T follicular helper cell (primary cell): ENCODE data around the gene ERC2.

Source experiments
- DNase-seq: peaks from one replicate; pipeline ENCODE4 v3.0.0-alpha.2; 2020; ENCODE audit warnings: low read depth

ERC2 gene

GRCh38 chr3:56424885-56425284 lies 43.4 kb downstream of the ERC2 start:
- no peak for DNase-seq

DNA sequence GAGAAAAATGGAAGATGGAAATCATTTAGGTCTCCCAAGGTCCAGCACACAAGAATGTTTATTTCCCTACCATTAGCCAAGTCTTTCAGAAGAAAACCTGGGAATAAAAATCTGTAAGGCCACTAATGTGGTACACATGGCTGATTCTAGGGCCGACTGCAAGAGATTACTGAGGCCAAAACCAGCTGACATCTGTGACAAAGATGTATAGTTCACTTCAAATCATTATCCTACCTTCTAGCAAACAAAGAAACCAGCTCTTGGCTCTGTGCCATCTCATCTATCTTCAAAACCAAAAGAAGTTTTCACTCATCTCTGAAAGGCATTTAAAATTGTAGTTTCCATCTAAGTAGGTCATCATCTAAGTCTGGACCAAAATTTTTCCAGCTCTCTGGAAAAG lies 43.9 kb downstream of the ERC2 start:
- no peak for DNase-seq

- DNase-seq = no peak
Measured at GRCh38 chr3:56423661-56424099, 44.6 kb downstream of the ERC2 start.

DNA sequence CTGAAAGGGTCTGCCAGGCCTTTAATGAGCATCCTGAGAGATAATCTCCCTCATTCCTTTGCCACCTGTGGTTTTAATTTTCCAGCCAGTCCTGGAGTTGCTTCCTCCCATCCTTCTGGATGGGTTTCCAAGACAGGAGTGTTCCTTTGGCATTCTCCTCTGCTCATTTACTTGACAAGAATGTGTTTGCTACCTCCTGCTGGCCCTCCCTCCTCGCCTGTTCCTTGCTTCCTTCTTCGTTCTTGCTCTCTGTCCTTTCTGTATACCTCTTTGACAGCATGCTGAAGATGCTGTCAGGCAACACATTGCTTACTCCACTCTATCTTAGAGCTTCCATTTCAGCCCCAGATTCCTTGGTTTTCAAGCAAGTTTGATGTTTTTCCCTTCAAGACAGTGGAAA lies 46.0 kb downstream of the ERC2 start:
- no peak for DNase-seq

- DNase-seq = no peak
Measured at GRCh38 chr3:56421205-56421604, 47.1 kb downstream of the ERC2 start.

- DNase-seq = no peak
Measured at GRCh38 chr3:56415652-56416051, 52.6 kb downstream of the ERC2 start.

- no peak for DNase-seq
Measured at GRCh38 chr3:56413911-56414310, 54.4 kb downstream of the ERC2 start.

GRCh38 chr3:56411166-56411565 lies 57.1 kb downstream of the ERC2 start:
- DNase-seq = no peak

GRCh38 chr3:56410576-56410975 lies 57.7 kb downstream of the ERC2 start:
- no peak for DNase-seq

- DNase-seq = no peak
Measured at GRCh38 chr3:56409790-56410189, 58.5 kb downstream of the ERC2 start.

DNA sequence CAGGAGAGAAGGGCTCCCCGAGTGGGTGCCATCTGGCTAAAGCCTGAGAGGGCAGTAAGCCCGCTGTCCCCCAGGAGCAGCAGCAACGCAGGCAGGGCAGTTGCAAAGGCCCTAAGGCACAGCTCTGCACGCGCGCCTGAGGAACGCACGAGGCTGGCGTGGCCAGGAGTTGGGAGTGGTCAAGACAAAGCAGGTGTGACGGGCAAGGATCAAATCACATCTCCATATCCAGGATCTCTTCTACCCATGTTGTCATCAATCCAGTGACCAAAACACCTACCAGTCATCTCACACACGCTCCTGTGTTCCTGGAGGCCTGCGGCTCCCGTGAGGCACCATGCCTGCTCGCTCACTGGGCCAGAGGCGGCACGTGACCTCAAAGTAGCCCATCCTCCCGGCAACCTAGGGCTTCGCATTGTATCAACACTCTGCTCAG lies 59.5 kb downstream of the ERC2 start:
- no peak for DNase-seq

GRCh38 chr3:56406826-56407515 lies 61.3 kb downstream of the ERC2 start:
- no peak for DNase-seq

- DNase-seq = no peak
Measured at GRCh38 chr3:56404884-56405283, 63.4 kb downstream of the ERC2 start.

DNA sequence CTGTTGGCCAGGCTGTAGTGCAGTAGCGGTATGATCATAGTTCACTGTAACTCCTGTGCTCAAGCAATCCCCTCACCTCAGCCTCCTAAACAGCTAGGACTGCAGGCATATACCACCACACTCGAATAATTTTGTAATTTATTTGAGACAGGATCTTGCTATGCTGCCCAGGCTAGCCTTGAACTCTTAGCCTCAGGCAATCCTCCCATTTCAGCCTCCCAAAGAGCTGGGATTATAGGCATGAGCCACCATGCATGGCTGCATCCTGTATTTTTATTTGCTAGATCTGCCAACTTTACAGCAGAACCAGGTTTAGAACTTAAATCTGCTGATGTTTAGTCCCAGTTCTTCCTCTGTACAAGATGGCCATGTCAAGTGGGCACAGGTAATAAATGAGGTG lies 69.6 kb downstream of the ERC2 start:
- DNase-seq = no peak

DNA sequence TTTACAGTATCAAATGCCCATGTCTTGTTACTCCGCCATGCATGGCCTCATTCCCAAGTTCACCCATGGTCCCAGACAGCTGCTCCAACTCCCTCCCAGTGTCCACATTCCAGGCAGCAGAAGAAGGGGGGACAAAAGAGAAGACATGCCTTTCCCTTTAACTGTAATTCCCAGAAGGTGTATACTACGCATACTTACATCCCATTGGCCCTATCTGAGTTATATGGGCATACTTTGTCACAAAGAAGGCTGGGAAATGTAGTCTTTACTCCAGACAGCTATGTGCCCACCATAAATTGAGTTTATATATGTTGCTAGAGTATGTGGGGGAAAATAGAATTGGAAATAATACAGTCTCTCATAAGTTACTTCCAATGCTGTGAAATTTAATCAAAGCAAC lies 70.5 kb downstream of the ERC2 start:
- DNase-seq = no peak

DNA sequence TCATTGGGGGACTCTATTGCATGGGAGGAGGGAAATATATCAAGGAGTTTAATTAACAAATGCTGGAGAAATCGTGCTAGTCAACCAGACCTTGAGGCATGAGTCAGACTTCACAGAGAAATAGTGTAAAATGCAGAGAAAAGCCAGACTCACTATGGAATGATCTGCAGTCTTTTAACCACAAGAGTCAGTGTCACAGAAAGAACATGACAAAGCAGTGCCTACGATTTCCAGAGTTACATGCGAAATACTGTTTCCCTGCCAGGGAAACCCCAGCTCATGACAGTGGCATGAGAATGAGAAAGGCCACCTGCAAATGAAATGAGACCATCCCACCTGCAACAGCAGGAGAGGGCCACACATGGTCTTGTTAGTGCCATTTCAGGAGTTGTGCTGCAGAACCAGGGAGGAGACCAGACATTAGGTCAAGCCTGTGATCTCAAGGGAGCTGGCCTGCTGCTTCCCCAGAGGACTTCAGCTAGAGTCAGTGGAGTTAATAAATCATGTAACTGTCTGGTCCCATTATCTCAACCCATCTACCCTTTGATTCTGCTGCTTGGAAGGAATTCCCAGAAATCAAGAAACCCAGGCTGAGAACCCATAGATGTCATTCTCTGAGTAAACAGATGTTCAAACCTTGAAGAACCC lies 79.0 kb downstream of the ERC2 start:
- DNase-seq = no peak

DNA sequence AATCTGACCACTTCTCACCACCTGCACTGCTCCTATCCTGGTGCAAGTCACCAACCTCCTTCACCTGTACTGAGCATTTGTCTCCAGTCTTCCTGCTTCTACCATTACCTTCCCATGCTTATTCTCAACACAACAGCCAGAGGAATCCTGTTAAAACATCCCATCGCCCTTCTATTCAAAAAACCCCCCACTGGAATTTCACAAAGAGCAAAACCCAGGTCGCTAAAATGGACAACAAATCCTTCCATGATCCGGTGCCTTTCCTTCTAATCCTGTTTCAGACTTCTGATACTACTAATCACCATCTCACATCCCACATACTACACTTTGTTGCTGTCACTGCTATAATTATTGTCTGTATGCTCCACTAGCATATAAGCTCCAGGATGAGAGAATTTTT lies 85.2 kb downstream of the ERC2 start:
- no peak for DNase-seq

GRCh38 chr3:56379723-56380287 lies 88.5 kb downstream of the ERC2 start:
- no peak for DNase-seq

DNA sequence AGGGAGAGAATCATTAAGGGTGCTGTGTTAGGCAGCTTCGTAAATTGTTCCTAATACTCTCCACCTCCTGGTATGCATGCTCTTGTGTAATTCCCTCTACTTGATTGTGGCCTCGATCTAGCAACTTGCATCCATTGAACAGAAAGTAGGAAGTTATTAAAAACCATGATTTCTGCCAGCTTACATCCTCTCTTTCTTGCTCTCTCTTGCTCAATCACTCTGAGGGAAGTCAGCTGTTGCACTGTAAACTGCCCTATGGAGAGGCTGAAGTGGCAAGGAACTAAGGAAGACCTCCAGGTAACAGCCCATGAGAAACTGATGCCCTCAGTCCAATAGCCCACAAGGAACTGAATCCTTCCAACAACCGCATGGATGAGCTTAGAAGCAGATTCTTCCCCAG lies 92.6 kb downstream of the ERC2 start:
- no peak for DNase-seq

DNA sequence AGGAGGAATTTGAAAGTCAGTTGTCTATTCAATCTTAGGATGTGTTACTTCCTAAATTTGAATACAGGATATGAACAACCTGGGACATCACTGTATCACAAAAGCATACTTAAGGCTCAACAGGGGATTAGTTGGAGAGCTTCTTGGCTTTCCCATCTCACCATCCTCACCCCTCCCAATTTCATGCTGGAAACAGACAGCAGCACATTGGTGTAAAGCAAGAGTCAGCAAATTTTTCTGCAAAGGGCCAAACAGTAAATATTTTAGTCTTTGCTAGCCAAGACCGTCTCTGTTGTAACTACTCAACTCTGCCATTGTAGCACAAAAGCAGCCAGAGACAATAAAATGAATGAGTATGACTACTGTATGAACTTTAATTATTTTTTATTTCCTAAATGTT lies 94.9 kb downstream of the ERC2 start:
- no peak for DNase-seq

- DNase-seq = no peak
Measured at GRCh38 chr3:56370991-56371775, 97.1 kb downstream of the ERC2 start.

- DNase-seq = no peak
Measured at GRCh38 chr3:56369914-56370313, 98.4 kb downstream of the ERC2 start.

- no peak for DNase-seq
Measured at GRCh38 chr3:56368846-56369245, 99.4 kb downstream of the ERC2 start.
